GM21360 (cell line): ENCODE results near the gene FMOD.

ENCODE experiments used
- ATAC-seq: cut with Tn5 transposase; IDR thresholded peaks from one replicate; pipeline ENCODE4 v1.9.1; 2021; ENCODE audit warnings: mild to moderate bottlenecking, moderate library complexity; ENCODE audit not compliant: unreplicated experiment

Gene FMOD

DNA sequence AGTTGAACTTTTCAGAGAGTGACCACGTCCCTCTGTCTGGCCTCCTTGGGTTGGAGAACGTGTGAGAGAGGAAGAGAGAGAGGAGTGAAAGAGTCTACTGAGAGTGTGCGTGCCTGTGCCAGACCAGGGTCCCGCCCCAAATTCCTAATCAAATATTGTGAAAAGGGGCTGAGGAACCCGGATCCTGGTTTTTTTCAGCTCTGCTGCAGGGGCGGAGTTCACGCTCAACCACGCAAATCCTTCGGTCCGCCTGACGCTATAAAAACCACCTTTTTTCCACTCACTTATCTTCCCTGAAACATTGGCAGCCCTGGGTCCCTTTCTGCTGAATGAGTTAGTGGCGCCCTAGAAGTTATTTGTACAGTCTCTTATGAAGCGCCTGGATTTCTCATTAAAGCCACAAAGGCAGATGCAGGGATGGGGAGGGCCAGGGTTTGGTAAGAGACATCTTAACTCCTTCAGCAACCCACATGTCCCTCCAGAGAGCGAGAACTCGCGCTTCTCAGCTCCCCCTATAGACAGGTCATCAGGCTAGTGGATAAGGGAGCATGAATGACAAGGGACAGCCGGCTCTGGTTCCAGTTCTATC is at the start of gene FMOD:
Gene FMOD, minus strand, starts transcription at position 86 of the 589 bp plus-strand sequence. CDS start 2,852 bp downstream, outside the sequence.
- ATAC-seq, result no peak

DNA sequence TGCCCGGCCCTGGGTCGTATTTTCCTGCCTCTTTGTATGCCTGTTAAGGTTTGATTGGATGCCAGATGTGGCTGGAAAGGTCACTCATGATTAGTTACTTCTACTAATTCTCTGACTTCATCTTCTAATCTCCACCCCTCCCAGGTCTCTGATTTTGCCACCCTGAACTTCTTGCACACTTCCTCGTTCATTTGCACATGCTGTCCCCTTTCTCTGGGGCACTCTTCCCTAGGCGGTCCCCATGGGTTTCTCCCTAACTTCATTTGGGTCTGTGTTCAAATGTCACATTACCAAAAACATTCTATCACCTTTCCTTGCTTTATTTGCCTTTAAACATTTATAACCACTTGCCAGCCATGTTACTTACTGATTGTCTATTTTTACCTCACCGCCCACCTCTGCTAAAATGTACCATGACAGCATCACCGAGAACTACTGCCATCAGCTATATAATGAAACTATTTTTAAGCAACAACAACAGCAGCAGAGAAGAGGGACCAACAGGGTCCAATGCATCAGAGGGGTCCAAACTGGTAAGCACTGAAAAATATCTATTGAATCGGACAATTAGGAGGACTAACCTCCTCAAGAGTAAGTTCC is 45.8 kb upstream of the FMOD start:
- no peak for ATAC-seq

DNA sequence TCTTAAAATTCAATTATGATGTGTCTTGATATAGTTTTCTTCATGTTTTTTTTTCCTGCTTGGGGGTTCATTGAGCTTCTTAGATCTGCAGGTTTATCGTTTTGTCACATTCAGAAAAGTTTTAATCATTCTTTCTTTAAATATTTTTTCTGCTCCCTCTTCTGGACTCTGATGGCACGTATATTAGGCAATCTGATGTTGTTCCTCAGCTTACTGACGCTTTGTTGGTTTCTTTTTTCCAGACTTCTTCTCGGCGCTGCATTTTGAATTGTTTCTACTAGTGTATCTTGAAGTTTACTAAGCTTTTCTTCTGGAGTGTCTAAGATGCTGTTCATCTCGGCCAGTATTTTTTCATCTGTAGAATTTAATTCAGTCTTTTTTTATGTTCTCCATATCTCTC is 44.8 kb upstream of the FMOD start:
- no peak for ATAC-seq

DNA sequence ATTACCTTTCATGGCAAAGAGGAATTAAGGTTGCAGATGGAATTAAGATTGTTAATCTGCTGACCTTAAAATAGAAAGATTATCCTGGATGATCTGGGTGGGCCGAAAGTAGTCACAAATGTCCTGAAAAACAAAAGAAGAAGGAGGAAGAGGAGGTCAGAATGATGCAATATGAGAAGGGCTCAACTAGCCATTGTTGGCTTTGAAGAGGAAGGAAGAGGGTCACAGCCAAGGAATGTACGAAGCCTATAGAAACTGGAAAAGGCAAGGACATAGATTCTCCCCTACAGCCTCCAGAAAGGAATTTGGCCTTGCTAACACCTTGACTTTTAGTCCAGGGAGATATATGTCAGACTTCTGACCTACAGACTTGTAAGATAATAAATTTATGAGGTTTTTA is 39.4 kb upstream of the FMOD start:
- ATAC-seq, result no peak

DNA sequence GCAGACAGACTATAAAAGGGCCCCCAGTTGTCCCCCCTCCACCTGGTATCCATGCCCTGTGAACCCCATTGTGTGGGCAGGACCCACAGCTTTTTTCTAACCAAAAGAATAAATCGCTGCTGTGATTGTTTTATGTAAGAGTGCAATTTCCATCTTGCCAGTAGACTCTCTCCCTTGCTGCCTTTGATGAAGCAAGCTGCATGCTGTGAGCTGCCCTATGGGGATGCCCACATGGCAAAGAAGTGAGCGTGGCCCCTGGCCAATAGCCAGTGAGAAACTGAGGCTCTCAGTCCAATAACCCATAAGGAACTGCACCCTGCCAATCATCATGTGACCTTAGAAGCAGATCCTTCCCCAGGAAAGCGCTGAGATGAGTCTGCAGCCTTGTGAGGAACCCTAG is 37.8 kb upstream of the FMOD start:
- no peak for ATAC-seq

DNA sequence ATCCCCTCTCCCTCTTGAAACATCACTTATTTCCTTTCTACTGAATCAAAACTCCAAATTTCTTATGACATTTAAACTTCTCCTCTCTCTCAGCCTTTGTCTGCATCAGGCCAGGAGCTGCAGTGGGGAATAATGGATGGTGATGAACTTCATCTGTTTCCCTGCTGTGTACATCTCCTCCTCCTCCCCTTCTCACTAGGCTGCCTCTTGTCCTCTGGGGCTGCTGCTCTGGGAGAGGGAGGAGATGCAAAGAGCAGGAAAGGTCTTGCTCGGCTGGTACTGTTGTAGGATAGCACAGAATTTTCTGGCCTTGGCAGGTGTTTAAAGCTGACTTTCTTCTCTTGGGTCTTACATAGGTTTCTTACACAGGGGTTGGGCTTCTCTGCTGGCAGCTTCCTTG is 31.1 kb upstream of the FMOD start:
- no peak for ATAC-seq

DNA sequence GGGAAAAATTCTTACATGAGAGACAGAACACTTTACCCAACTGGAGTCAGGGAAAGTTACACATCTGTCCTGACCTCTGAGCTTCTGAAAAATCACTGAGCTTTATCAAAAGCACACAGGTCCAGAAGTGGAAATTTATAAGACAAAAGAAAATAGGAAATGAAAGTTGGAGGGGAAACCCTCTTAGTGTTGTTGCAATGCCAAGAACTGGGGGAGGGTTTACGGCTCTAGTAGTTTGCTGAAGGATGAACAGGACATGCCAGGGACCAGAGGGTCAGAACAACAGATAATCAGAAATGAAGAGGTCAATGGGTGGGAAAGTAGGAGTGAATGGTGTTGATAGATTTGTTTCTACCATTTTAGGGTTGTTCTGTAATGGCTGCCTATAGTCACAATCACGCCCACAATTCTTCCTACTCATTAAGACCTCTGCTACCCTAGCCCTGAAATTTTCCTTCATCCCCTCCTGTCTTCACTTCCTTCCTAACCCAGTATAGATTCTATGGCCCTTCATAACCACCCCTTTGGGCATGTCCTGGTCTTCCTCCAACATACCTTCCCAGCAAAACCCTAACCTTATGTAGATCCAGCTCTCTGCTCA is 30.3 kb upstream of the FMOD start:
- ATAC-seq, result no peak

DNA sequence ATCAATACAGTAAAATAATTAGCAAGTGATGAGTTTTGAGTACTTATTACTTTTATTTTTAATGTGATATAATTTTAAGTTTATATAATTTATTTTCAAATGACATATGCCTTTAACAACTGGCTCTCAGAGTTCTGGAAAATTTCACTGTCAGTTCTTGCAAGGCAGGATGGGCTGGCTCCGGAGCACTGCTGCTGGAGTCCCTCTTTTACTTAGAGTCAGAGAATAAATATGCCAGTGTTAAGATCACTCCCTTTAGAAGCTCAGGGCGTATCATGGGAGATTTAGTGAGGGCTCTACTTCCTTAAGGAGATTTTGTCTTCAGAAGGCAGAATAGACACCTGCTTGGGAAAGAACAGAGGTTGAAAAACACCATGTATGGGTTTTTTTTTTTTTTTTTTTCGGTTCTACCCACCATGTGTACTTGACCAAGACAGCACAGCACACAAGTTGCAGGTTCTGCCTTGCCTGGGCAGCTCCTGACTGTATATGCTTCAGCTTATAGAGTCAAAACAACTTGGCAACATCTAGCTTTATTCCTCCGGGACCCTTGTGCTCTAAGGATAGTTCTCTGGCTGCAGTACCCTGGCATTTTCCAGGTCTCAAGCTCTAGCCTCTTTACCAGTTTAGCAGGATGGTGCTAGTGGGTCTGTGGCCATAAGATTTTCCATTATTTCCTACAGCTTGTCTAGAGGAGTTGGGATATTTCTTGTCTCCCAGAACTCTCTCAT is 29.7 kb upstream of the FMOD start:
- no peak for ATAC-seq

DNA sequence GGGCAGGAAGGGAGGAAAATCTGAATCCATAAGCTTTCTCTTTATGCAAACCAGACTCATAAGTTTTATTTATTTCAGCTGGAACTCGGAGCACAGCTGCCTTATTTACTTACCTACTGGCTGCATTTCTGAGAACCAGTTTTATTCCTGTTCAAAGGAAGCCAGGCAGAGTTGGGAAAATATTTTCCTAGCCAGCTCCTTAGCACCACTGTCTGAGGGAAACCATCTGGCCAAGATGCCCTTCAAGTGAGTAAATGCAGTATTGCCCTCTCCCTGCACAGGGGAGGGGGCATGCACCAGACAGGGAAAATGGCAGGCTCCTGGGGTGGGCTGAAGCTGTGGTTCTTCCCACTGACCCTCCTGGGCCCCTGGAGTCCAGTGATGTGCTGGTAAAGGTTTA is 28.9 kb upstream of the FMOD start:
- no peak for ATAC-seq

DNA sequence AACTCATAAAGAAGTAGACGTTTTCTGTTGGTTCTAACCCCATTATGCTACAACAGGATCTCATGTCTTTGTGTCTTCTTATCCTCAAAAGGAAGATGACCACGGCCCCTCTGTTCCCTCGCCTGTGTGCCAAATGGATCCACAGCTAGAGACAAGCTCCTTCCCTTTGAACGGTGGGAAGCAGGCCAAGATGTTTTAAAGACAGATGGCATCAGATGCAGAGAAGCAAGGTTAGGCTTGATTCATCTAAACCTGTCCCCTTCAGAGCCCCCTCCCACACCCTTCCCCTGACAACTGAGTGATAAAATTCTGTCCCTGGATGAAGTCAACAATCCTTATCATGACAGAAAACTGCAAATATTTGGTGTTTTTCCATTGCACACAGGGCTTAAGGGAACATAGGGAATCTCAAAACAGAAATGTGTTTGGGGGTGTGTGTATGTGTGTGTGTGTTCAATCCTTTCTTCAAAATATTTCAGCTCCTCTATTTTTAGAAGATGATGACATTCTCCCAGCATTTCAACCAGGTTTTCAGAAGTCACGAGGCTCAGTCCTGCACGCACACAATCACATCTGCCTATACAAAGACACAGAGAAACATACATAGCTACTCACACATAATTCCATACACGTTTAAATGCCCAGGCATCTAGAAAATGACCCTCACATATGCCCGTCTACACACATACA is 27.8 kb upstream of the FMOD start:
- ATAC-seq, result no peak

DNA sequence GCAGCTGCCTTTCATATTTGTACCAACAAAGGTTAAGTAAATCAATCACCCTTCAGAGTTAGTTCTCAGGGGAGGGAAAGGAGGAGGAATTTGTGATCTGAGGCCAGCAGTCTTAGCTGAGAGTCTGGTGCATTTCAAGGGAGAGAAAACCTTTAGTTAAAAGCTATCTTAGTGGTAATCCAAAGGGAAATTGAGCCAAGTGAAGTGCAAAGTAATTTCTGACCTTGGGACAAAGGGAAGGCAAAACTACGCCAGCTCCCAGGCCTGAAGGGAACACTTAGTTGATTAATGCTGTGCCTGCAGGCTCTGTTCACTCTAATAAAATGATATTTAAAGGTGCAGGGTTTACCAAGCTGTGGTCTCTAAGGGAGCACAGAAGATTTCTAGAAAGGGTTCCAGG is 23.1 kb upstream of the FMOD start:
- no peak for ATAC-seq

DNA sequence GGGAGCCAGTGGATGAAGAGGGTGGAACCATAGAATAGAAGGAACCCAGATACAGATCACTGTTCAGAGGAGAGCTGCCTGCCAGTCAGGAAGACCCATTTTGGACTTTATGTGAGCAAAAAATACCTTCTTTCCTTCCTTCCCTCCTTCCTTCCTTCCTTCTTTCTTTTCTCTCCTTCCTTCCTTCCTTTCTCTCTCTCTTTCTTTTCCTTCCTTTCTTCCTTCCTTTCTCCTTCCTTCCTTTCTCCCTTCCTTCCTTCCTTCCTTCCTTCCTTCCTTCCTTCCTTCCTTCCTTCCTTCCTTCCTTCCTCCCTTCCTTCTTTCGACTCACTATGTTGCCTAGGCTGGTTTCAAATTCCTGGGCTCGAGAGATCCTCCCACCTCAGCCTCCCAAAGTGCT is 22.1 kb upstream of the FMOD start:
- ATAC-seq, result no peak

DNA sequence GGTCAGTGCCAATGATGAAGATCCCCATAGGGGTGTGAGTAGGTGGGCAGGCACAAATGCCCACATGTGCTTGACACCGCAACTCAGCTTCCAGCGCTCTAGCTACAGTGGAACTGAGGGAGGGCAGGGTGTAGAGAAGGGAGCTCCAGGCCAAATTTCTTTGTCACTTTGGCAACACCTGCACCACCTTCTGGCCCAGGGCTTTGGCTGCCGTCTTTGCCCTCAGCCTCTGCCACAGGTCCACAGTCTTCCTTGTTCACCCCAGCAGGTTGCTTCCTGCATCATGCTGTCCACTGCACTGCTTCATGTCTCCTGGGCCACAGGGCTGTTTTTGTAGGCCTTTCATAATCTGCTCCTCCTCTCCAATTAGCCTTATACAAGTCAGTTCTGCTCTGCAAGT is 20.4 kb upstream of the FMOD start:
- ATAC-seq, result no peak

DNA sequence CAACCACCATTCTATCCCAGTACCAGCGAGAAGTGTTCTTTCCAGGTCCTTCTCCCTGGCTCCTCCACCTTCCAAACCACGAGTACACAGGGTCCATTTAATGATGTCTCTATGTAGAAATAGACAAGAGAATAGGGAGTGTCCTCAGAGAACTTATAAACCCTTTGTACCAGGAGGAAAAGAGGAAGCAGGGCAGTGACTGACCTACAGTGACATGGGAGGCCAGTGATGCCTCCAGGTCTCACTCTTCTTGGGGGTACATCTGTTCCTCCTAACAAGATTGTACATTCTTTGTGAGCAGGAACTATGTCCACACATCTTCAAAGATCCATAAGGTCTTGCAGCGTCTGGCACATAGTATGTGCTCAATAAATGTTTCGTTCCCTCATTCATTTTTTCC is 18.7 kb upstream of the FMOD start:
- no peak for ATAC-seq

DNA sequence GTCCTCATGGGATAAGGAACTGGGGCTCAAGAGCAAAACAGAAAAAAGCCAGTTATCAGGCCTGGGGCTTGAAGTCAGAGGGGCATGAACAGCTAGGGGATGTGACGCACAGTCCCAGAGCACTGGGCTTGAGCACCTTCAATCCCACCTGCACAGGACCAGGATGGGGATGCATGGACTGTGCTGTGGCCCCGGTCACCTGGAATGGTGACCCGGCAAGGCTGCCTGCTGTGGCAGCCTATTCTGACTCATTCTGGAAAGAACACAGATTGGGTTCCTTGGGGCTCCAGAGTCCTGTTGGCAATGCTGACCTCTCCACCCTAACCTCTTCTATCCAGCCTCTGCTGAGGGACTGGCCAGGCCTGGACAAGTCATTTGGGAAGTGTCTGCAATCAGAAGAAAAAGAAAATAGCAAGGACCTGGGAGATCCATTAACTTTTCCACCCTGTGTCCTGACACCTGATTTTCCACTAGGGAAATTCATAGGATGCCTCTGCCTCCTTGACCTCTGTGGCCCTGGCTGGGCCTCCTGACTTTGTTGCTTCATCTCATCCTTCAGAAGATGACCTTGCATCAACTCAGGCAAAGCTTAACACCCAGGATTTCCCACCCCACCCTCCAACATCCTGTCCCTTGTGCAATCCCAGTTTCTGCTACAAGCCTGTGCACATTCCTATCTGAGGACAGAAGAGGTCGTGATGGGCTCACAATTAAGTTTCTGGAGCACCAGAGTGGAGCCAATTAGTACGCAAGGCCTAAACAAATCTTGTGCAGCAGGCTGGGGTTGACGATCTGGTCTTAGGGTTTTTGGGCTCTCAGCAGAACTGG is 17.9 kb upstream of the FMOD start:
- no peak for ATAC-seq

DNA sequence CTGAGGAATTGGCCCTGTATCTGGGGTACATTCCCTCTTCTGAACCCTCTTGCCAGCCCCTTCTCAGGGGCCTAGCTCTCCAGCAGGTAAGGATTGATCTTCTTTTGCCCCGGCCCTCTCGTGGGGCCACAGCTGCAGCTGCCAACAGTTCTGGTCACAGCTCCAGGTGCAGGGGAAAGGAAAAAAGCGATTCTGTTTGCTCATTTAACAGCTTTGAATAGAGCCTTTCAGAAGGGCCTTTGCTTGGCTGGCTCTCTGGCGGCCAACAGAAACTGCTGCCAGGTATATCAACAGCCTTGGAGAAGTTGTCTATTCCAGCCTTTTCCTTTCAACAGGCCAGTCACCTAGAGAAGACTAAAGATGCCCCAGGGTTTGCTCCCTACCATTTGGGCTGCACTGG is 16.1 kb upstream of the FMOD start:
- no peak for ATAC-seq

DNA sequence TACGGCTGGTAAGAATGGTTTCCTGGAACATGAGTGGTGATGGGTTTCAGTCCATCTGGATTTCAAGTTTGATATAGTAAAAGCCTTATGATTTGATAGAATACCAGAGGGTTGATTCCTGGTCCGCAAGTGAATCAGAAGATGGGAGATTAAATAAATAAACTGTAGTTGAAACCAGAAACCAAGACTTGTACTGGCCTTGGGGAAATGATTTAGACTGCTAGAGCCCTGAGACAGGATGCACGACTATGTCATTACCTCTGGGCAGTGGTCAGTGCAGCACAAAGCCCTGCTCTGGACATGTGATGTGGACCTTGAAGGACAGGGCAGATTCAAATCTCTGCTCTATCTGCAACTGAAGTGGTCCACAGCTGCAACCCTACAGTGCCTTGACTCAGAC is 15.6 kb upstream of the FMOD start:
- ATAC-seq, result no peak

DNA sequence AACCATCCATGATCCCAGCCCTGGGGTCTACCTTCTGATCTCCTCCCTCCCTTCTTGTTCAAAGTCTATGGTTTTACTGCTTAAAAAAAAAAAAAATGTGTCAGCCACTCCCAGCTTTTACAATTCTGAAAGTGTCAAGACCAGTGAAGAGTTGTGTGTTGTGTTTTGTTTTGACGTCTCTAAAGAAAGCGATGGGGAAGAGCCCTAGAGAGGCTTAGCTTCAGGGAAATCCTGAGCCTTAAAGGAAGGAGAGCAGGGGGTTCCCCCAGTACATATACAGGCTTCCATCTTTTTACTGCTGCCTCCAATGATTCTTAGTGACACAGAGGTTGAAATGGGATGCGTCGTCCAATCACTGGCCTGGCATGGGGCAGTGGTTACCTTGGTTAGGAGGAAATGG is 13.9 kb upstream of the FMOD start:
- no peak for ATAC-seq

DNA sequence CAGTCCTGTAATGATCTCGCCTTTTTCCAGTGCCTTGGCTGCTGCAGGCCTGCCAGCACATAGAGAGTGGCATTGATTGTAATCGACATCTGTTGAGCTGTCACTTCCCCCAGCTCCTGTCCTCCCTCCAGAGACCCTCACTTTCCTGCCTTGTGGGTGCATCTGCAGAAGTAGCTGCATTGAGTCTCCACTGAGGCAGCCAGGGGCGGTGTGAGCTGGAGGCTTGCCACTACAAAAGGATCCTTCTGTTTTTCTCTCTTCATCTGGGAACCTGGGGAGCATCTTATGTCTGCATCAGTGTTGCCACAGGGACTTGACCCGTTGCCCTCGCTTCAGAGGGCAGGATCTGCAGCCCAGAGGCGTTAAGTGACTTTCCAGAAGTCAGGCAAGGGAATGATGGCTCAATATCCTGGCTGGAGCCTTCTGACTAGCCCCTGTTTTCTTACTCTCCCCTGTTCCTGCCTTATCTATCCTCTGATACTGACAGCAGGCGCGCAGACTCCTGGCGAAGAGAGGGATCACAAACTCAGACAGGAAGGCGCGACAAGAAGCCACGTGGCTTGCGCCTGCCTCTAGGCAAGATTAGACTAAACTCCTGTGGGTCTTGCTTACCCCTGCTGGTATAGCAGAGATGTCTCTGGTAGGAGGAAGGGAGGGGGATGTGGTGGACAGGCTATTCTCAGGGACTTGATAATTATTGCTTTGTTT is 13.3 kb upstream of the FMOD start:
- ATAC-seq, result no peak

DNA sequence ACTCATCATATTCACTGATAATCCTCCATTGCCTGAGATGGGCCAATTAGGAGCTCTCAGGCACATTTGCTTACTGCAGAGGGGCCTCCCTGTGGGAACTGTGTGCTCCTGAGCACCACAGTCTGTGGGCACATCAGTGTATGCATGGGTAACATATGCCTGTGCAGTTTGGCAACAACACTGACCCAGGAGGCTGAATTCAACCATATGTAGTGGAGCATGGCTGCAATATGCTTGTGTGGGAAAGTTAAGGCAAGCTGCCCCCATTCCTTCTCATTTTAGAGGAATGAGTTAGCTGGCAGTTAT is 11.8 kb upstream of the FMOD start:
- no peak for ATAC-seq
